Measurements from ENCODE around the gene AP2M1. TPM values are rescaled to one million over a fixed set of nuclear protein-coding genes. Genes with fewer than 3 reads are reported as not detected.
A peak's percentile ranks its signal among the peaks of the same experiment; 100 is the strongest.

Gene AP2M1
- total RNA-seq, 2 experiments from 2014 or later = 147 to 158 TPM

DNA sequence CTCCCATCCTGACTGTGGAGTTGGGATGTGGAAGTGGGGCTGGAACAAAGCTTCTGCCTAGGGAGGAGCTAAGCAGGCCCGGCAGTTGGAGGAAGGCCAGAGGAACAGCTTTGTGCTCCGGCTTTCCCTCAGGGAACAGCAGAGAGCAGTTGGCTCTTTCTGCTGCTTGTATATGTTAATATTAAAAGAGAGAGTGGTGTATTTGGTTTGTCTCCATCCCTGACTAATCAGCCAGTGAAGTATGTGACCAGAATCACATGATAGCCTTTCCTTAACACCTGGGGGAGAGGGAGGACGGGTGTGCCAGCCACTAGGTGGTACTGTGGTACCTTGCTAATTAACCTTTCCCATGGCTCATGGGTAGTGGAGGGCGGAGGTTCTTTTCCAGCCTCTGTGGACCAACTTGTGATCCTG is 29.5 kb upstream of the AP2M1 start:
- Histone ChIP-seq H3K9me3 (ENCODE audit: low read length) (no peaks in the 10 kb centered on the region), H4K20me1 (ENCODE audit: insufficient read depth, low read length) (no peaks in the 10 kb centered on the region), H2AFZ (ENCODE audit: low read length) (no peak overlapping the region), H3K4me3 (ENCODE audit: low read depth, low read length, poor library complexity, severe bottlenecking) (no peak overlapping the region), H3K79me2 (ENCODE audit: insufficient read depth, low read depth, low read length) (no peaks in the 10 kb centered on the region), H3K36me3 (ENCODE audit: insufficient read depth, low read length) (peaks cover 72% of the 10 kb centered on the region), H3K4me2 (ENCODE audit: low read length) (no peak overlapping the region), H3K4me1 (ENCODE audit: insufficient read depth, low read length, poor library complexity, severe bottlenecking) (peaks cover 12% of the 10 kb centered on the region), H3K9me2 (ENCODE audit: insufficient read depth, low read length) (no peaks in the 10 kb centered on the region), H3K27ac (ENCODE audit: low read depth, low read length, poor library complexity, severe bottlenecking) (no peak overlapping the region)
- intact Hi-C loops (cut with micrococcal nuclease; ENCODE audit: unreplicated experiment) = loop anchor here (1.0 kb wide), 1 partner anchor 105 kb away; no protein-coding TSS in a partner anchor
- TF ChIP-seq, protein P1, sequence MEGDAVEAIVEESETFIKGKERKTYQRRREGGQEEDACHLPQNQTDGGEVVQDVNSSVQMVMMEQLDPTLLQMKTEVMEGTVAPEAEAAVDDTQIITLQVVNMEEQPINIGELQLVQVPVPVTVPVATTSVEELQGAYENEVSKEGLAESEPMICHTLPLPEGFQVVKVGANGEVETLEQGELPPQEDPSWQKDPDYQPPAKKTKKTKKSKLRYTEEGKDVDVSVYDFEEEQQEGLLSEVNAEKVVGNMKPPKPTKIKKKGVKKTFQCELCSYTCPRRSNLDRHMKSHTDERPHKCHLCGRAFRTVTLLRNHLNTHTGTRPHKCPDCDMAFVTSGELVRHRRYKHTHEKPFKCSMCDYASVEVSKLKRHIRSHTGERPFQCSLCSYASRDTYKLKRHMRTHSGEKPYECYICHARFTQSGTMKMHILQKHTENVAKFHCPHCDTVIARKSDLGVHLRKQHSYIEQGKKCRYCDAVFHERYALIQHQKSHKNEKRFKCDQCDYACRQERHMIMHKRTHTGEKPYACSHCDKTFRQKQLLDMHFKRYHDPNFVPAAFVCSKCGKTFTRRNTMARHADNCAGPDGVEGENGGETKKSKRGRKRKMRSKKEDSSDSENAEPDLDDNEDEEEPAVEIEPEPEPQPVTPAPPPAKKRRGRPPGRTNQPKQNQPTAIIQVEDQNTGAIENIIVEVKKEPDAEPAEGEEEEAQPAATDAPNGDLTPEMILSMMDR (conservative IDR thresholded peaks at IDR 0.05; ENCODE audit: low read length) = peak; percentile 79
- TF ChIP-seq EZH2phosphoT487 (IDR thresholded peaks at IDR 0.05; ENCODE audit: borderline replicate concordance, low read depth, low read length) = no peak
- BruUV-seq (replicated peaks) = no TSS peak
- ChIA-PET POLR2A (interaction anchor here (0.8 to 1.5 kb wide), 2 partner anchors 10 to 28 kb away, joined by 3 to 7 read pairs; partner anchors contain the start of gene EIF2B5), CTCF (ENCODE audit: unreplicated experiment) (interaction anchor here (0.7 to 1.5 kb wide), 3 partner anchors 50 to 145 kb away, joined by 3 to 4 read pairs (median 4); no protein-coding TSS in a partner anchor)
- peak; percentile 66 for DNase-seq (ENCODE audit: low spot score)

DNA sequence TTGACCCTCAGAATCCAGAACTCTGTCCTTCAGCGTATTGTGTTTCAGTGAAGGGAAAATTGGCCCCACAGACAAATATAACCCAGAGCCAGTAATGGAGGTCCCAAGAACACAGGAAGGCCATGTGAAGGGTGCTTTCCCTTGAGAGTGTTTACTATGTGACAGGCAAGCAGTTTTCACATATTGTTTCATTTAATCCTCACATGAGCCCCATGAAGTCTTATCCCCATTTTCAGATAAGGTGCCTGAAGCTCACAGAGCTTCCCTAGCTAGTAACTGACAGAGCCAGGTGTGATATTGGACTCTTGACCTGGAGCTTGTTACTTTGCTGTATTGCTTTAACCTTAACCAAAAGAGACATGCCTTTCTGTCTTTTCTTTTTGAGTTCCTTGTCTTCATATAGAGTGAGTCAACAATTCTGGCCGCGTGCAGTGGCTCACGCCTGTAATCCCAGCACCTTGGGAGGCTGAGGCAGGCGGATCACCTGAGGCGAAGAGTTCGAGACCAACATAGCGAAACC is 28.8 kb upstream of the AP2M1 start:
- H3K4me1 ChIP-seq (ENCODE audit: insufficient read depth, low read length, poor library complexity, severe bottlenecking) = peaks cover 12% of the 10 kb centered on the region
- peaks cover 65% of the 10 kb centered on the region for H3K36me3 ChIP-seq (ENCODE audit: insufficient read depth, low read length)
- H3K9me2 ChIP-seq (ENCODE audit: insufficient read depth, low read length) = no peaks in the 10 kb centered on the region
- BruUV-seq (replicated peaks) = no TSS peak
- H3K27ac ChIP-seq (ENCODE audit: low read depth, low read length, poor library complexity, severe bottlenecking) = no peak overlapping the region
- no peak overlapping the region for H3K4me3 ChIP-seq (ENCODE audit: low read depth, low read length, poor library complexity, severe bottlenecking)
- no peak for DNase-seq (ENCODE audit: low spot score)
- H3K79me2 ChIP-seq (ENCODE audit: insufficient read depth, low read depth, low read length) = no peaks in the 10 kb centered on the region
- H3K9me3 ChIP-seq (ENCODE audit: low read length) = no peaks in the 10 kb centered on the region
- H3K4me2 ChIP-seq (ENCODE audit: low read length) = no peak overlapping the region
- intact Hi-C loops (cut with micrococcal nuclease; ENCODE audit: unreplicated experiment) = loop anchor here (1.0 kb wide), 1 partner anchor 104 kb away; no protein-coding TSS in a partner anchor
- CTCF ChIA-PET (ENCODE audit: unreplicated experiment) = interaction anchor here (0.7 to 1.5 kb wide), 2 partner anchors 50 to 92 kb away, joined by 3 to 4 read pairs; no protein-coding TSS in a partner anchor
- H4K20me1 ChIP-seq (ENCODE audit: insufficient read depth, low read length) = no peaks in the 10 kb centered on the region
- POLR2A ChIA-PET = interaction anchor here (0.6 to 1.5 kb wide), 3 partner anchors 11 to 1029 kb away, joined by 3 to 7 read pairs (median 7); partner anchors contain the start of gene EIF2B5
- no peak overlapping the region for H2AFZ ChIP-seq (ENCODE audit: low read length)
- TF ChIP-seq, protein P1 (conservative IDR thresholded peaks at IDR 0.05; ENCODE audit: low read length) = no peak
- no peak for TF ChIP-seq EZH2phosphoT487 (IDR thresholded peaks at IDR 0.05; ENCODE audit: borderline replicate concordance, low read depth, low read length)

DNA sequence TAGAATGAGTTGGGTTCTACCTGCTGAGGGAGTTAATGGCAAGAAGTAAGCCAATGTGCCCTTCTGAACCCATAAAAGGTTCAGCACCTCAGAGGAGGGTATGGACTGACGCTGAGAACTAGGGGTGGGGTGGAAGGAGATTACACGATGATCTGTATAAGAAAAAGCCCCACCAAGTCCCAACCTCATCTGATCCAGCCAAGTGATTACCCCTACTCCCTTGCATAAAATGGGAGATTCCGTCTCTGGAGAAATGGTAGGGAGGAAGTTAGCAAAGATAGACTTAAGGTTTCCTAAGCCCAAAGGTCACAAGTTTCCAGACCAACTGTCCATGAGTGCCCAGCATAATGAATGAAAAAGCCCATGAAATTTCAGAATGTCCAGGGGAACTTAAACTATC is 26.6 kb upstream of the AP2M1 start:
- ChIA-PET CTCF (ENCODE audit: unreplicated experiment) (no interaction called here), POLR2A (interaction anchor here (1.1 to 1.4 kb wide), 2 partner anchors 12 to 26 kb away, joined by 3 to 9 read pairs; no protein-coding TSS in a partner anchor)
- H4K20me1 ChIP-seq (ENCODE audit: insufficient read depth, low read length) = no peaks in the 10 kb centered on the region
- H3K4me1 ChIP-seq (ENCODE audit: insufficient read depth, low read length, poor library complexity, severe bottlenecking) = peaks cover 12% of the 10 kb centered on the region
- no peak overlapping the region for H2AFZ ChIP-seq (ENCODE audit: low read length)
- peaks cover 42% of the 10 kb centered on the region for H3K36me3 ChIP-seq (ENCODE audit: insufficient read depth, low read length)
- TF ChIP-seq EZH2phosphoT487 (IDR thresholded peaks at IDR 0.05; ENCODE audit: borderline replicate concordance, low read depth, low read length) = no peak
- TF ChIP-seq, protein P1 (conservative IDR thresholded peaks at IDR 0.05; ENCODE audit: low read length) = no peak
- no peak overlapping the region for H3K4me2 ChIP-seq (ENCODE audit: low read length)
- intact Hi-C loops (cut with micrococcal nuclease; ENCODE audit: unreplicated experiment) = no loop called here
- no peaks in the 10 kb centered on the region for H3K79me2 ChIP-seq (ENCODE audit: insufficient read depth, low read depth, low read length)
- H3K4me3 ChIP-seq (ENCODE audit: low read depth, low read length, poor library complexity, severe bottlenecking) = no peak overlapping the region
- no peak overlapping the region for H3K27ac ChIP-seq (ENCODE audit: low read depth, low read length, poor library complexity, severe bottlenecking)
- no peaks in the 10 kb centered on the region for H3K9me3 ChIP-seq (ENCODE audit: low read length)
- BruUV-seq (replicated peaks) = no TSS peak
- H3K9me2 ChIP-seq (ENCODE audit: insufficient read depth, low read length) = no peaks in the 10 kb centered on the region
- DNase-seq (ENCODE audit: low spot score) = no peak
